Measurements from ENCODE around the gene PUS7L.
A peak's percentile ranks its signal among the peaks of the same experiment; 100 is the strongest.
"Not testable (repeated sequence)": the region's sequence is repeated elsewhere in the genome, so short reads cannot be mapped to it uniquely, and the experiment has no call there.

Gene PUS7L, protein sequence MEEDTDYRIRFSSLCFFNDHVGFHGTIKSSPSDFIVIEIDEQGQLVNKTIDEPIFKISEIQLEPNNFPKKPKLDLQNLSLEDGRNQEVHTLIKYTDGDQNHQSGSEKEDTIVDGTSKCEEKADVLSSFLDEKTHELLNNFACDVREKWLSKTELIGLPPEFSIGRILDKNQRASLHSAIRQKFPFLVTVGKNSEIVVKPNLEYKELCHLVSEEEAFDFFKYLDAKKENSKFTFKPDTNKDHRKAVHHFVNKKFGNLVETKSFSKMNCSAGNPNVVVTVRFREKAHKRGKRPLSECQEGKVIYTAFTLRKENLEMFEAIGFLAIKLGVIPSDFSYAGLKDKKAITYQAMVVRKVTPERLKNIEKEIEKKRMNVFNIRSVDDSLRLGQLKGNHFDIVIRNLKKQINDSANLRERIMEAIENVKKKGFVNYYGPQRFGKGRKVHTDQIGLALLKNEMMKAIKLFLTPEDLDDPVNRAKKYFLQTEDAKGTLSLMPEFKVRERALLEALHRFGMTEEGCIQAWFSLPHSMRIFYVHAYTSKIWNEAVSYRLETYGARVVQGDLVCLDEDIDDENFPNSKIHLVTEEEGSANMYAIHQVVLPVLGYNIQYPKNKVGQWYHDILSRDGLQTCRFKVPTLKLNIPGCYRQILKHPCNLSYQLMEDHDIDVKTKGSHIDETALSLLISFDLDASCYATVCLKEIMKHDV

DNA sequence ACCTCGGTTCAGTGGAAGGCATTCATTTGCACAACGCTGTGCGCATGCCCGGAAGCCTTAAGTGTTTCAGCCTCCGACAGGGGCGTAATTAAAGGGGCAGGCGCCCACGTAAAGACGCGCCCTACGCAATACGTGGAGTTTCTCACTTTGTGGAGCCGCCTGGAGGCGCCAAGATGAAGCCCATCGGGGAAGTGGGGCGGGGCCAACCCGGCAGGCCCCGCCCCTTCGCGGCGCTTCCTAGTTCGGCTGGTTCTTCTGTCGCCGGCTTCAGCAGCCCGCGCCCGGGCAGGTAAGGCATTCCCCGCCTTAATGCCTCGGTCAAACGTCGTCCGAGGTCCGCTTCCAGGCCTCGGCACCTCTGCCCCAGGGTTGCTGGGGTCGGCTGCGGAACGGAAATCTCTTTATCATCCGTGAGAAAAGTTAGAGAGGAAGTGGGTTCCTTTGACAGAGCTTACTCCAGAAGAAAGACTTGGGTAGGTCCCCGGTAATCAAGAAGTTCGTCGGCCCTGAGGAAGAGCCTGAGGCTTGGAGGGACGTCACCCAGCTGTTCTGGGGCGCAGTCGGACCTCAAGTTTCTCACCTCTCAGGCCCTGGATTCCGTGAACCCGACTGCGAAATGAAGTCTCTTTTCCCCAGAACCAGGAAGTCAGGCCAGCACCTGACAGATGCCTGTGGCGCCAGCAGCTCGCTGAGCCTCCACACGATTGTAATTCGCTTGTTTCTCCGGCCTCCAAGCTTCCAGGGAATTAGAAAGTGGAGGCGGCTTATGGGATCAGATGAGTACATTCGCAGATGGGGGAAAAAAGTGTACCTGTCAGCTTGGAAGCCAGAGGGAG lies at the start of gene PUS7L, which contains the start of gene IRAK4:
Gene PUS7L, minus strand, starts transcription at position 63 of the 836 bp plus-strand sequence. CDS start 3,545 bp downstream, outside the sequence.
Gene IRAK4, plus strand, starts transcription at position 224 of the 836 bp plus-strand sequence. CDS start 9,161 bp downstream, outside the sequence.
- DNase-seq (ENCODE audit: low read depth, low spot score) = peak; percentile 95

DNA sequence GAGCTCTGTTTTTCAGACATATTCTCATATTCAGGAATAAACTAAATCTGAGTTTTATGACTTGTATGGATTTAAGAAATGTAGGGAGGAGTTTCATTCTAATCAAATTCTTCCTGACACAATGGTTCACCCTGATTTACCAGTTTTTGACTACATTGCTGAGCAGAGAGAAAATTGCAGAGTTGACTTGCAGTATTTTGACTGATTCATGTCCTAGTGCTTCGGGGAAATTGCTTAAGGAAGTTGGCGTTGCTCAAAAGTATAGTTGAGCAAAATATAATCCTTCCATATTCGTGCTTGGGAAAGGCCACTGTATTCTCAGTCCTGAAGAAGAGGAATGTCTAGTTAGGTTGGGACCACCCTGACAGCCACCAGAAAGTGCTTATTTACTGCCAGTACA lies 48.8 kb upstream of the PUS7L start:
- no peak for DNase-seq (ENCODE audit: low read depth, low spot score)

DNA sequence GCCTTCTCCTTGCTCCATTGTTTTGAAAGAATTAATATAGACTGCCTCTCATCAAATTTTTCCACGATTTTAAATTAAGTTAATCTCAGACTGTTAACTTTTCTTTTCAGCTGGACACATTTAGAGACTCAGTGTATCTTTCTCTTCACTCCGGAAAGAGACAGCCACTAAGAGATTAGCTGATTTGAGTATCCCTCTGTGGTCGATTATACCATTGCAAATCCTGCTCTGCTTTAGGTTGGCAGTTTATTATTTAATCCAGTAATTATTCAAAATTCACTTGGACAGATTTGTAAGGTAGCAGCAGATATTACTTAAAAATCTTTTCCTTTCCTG lies 48.1 kb upstream of the PUS7L start:
- DNase-seq (ENCODE audit: low read depth, low spot score) = no peak

DNA sequence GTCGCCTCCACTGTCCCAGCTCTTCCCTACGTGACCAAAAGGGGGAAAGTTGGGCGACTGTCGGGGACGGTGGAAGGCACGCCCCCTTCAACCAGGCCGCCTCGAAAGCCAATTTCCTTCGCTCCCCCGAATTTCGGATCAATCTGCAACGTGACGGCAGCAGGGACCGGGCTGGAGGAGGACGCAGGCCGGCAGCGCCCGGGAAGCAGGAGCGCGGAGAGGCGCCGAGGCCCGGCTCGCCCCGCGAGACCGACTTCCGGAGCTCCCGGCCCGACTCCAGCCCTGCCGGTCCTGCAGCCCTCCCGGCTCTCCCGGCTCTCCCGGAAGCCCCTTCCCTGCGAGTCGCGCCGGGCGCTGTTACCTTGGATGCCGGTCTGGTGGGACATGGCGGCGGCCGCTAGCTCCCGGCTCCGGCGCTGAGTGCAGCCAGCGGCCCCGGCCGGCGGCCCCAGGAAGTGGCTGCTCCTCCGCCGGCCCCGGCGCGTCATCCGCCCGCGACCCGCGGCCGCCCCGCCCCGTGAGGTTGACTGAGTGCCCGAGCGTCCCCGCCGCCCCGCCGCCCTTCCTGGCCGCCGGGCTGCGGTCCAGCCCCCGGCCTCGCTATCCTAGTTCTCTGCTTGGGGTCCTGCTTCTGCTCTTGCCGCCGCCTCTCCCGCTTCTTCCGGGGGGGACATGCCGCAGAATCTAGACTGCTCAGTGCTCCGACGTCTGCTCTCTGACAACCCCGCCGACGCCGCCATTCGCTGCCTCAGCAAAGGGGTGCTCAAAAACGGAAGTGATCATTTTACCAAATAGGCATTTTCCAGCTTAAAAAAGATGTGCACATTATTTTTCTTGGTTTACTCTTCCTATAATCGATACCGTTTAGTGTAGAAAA lies 47.5 kb upstream of the PUS7L start, which contains the start of gene TWF1:
Gene TWF1, minus strand, starts transcription at position 458 of the 877 bp plus-strand sequence. Its CDS starts 72 bp downstream, at position 386.
- peak; percentile 43 for DNase-seq (ENCODE audit: low read depth, low spot score)

DNA sequence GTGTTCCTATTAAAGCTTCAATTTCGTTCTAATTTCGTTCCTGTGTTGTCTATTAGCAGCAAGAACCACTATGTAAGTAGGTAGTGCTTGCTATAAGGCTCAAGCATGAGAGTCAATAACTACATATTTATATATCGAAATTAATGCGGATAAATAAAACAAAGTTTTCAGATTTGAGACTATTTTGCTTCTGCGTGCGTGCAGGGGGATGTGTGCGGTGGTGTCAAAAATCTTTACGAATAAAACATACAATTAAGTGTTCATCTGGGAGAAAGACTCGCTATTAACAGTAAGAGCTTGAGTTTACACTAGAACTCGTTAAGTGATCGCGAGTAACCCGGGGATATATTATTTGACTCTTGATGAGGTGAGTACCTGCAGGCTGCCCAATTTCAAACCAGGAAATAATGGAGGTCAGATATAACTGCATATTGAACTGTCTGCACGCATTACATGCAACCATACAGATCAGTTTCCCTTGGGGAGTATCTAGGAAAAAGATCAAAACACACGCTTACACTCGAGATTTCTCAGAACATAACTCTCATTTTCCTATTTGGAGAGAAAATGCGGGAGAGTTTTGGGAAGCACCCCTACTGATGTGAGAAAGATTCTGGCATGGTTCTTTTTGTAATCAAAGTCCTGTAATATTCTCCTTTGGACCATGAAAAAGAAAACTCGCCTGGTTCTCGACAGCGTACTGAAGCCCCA lies 46.7 kb upstream of the PUS7L start:
- DNase-seq (ENCODE audit: low read depth, low spot score) = no peak

DNA sequence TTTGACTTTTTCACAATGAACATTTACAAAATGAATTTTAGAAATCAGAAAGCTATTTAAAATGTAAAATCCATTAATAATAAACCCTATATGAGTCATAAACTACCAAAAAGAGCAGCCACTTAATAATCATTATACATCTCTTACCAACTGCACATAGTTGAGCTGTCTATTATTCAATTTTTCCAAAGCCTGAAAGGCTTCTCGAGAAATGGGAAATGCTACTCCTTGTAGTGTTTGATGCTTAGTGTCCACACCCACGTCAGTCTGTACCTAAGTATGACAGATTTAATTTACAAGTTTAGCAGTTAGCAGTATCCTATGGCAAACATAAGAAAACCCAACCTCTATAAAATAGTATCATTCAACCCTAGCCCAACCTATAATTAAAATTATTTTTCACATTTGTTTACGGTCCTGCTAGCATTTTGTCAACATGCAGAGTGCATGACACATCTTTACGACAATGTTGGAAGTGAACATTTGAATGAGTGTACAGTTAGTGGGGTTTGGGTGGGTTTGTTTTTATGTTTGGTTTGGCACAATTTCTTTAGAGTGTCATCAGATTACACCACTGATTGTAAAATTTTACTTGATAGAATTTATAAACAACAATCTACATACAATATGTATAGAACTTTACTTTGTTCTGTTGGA lies 39.1 kb upstream of the PUS7L start:
- no peak for DNase-seq (ENCODE audit: low read depth, low spot score)

DNA sequence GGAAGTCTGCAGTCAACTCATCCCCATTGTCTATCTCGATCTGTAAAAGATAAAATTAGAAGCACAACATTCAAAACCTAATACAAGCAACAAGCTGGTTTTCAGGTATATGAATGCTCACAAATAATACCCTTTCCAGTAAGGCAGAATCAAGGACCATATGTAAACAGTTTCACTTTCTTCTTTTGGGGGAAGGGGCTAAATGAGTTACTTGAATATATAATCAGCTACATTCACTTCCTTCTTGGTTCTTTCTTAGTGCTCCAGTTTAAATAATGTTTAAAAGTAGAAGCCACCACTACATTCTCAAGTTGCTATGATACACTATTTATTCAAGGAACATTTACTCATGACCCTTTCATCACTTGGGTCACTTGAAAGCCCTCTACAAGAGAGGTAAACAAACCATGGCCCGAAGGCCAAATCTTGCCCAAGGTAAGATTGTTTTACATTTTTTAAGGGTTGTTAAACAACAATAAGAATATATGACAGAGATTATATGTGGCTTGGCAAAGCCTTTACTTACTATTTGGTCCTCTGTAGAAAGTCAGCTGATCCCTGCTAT lies 37.2 kb upstream of the PUS7L start:
- DNase-seq (ENCODE audit: low read depth, low spot score) = no peak

DNA sequence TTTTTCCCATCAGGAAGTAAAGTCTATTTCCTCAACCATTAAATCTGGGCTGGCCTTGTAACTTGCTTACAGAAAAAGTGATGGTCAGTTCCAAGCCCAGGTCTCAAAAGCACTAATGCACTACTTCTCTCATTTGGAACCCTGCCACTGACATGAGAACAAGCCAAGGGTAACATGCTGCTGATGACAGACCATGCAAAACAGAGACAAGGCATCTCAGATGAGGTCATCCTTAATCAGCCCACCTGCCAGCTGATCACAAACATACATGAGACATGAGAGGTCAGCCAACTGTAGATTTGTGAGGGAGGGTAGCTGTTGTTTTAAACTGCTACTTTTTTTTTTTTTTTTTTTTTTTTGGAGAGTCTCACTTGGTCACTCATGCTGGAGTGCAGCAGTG lies 31.4 kb upstream of the PUS7L start:
- no peak for DNase-seq (ENCODE audit: low read depth, low spot score)

DNA sequence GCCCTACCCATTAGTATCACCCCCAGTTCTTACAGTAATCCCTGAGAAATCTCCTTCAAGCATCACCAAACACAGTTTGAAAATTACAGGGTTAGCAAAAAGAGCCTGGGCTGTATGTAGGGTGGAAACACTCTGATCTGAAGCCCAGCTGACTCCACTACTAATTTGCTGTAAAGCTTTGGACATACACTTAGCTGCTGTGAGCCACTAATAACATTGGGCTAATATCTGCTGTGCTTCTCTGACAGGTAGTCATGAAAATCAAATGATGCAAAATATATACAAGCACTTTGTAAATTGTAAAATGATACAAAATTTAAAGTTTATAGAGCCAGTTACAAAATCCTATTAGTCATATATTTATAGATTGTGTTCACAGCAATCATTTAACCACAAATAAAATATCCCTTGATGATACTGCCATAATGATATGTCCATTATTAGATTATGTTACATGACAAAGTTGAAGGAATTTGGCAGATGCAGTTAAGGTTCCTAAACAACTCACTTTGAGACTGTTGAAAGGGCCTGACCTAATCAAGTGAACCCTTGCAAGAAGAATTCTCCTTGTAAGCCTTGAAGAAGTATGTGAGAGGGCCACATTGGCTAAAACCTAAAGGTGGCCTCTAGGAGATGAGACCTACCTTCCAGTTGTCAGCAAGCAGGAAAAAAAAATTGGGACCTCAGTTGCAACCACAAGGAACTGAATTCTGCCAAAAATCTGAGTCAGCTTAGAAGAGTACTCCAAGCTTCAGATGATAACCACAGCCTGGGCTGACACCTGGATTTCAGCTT lies 28.5 kb upstream of the PUS7L start:
- no peak for DNase-seq (ENCODE audit: low read depth, low spot score)

DNA sequence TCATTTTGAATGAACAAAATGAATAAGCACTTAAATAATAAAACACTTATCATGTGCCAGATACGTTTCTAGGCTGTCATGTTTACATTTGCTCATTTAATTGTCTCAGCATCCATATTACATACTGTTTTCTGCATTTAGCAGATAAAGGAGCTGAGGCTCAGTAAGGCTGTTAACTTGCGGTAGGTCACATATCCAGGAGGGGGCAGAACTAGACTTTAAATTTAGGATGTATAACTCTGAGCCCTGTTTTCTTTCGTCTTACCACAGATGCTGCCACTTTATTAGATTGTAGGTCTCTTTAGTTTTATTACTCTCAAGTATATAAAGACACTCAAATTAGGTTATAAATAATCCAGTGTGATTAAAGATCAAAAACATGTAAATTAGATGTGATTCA lies 17.9 kb upstream of the PUS7L start:
- no peak for DNase-seq (ENCODE audit: low read depth, low spot score)

DNA sequence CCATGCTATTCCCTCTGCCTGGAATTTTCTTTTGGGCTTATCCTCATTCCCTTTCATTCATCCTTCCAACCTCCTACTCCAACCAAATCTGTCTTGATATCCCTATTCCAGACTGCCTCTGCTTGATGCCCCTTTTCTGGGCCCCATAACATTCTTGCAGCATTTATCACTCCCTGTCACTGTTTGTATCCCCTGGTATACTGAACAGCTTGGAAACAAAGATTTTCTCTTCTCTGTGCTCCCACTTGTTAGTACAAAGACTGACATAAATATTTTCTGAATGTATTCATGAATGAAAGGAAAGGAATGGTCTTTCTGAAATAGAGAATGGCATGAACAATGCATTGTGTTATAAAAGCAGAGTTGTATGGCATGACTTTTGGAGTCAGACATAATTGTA lies 7.7 kb upstream of the PUS7L start:
- DNase-seq (ENCODE audit: low read depth, low spot score) = no peak

DNA sequence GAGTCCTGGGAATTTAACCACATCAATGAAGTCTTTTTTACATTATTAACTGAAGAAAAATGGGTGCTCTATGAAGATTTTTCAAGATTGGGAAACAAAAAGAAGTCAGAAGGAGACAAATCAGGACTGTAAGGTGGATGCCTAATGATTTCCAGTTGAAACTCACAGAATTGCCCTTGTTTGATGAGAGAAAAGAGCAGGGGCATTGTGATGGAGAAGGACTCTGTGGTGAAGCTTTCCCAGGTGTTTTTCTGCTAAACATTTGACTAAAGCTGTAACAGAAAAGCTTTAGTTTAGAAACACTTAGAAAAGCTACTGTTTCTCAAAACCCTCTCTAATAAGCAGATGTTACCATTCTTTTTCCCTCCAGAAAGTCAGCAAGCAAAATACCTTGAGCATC lies 5.9 kb upstream of the PUS7L start:
- no peak for DNase-seq (ENCODE audit: low read depth, low spot score)

DNA sequence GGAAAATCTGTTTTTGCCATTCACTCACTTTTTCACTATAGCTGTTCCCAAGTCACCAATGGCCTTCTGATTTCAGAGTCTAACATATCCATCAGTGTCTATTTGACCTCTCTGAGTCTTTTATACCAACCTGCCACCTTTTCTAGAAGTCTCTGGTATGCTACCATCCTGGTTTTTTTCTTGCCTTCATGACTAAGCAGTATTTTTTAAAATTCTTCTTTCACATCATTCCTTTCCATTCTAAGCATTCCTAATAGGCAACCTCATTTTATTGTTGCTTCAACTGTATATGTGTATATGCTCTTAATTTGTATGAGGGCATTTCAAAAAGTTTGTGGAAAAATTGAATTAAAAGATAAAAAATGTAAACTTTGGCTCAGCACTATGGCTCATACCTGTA lies 5.2 kb upstream of the PUS7L start:
- no peak for DNase-seq (ENCODE audit: low read depth, low spot score)

DNA sequence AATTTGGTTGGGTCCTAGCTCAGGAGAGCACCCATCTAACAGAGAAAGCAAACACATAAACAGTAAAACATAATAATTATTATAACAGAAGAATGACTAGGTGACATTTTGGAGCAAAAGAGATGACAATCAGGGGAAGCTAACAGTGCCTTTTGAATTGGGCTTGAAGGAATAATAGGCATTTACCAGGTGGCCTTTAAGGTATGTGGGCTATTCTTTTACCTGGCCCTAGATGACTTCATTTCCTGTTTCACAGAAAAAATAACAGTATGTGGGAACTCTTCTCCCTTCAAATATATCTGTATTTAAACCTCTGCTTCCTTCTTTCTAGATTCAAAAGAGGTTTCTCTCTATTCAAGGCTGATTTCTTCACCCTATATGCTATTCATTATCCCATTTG lies 4.0 kb upstream of the PUS7L start:
- no peak for DNase-seq (ENCODE audit: low read depth, low spot score)

DNA sequence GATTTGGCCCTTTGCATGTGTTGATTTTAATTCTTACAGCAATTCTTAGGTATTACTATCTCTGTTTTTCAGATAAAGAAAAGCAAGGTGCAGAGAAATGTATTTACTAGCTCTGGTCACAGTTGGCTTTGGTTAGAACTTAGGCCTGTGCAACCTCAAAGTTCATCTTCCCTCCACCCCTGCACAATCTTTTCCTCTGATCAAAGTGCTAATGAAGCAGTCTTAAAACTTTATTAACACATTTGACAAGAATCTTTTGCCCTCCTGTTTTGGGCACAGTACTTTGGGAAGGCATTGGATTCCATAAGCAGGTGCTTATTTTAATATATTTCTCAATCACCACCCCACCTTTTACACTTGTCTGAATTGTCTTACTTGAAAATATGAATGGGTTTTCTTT lies 2.9 kb upstream of the PUS7L start:
- DNase-seq (ENCODE audit: low read depth, low spot score) = no peak

DNA sequence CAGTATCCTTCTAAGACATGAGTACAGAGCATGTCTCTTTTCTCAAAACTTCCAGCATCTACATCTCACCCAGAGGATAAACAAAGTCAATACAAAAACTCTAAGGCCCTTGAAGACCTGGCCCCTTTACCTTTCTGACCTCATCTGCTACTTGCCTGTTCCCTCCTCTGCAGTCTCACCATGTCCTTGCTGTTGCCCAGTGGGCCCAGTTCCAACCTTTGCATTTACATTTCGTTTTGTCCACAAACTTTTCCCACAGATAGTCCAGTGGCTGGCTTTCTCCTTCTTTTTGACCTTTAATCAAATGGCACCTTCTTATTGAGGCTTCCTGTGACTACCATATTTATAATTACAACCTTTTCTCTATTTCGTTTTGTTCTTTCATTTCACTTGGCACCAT lies 1.8 kb upstream of the PUS7L start:
- no peak for DNase-seq (ENCODE audit: low read depth, low spot score)

DNA sequence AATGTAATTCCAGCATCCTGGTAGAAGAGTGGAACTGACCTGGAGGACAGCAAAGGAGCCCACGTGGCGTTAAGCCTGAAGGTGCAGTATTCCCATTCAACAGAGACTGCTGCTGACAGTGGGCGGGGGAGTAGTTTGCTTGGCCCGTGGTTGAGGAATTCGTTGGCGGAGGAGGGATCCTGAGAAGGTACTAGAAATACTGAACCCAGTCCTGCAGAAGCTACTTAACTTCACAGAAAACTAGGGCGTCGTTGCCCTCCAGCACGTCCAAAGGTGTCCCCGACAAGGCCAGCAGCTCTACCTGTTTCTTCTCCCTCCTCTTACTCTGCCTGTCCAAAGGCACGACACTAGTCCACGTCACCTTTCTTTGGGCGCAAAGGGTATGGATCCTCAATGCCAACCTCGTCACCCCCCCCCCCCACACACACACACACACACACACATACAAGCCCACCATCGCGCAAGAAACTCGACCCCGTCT lies 303 bp downstream of the PUS7L start:
- DNase-seq (ENCODE audit: low read depth, low spot score) = no peak

DNA sequence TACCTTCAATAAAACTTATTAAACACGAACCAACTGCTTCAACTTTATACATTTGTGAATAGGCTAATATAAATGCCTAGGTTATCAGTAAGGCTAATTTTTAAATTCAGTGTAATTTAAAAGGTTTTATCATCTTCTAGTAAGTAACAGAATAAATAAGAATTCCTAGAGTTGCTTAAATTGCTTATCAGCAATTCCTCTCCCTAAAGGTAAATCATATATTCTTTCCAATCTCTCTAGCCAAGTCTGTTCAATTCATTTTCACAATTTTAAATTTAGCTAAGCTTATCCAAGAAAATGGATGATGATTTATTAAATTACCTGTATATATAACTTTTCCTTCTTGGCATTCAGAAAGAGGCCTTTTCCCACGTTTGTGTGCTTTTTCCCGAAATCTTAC lies 4.6 kb downstream of the PUS7L start:
- no peak for DNase-seq (ENCODE audit: low read depth, low spot score)

DNA sequence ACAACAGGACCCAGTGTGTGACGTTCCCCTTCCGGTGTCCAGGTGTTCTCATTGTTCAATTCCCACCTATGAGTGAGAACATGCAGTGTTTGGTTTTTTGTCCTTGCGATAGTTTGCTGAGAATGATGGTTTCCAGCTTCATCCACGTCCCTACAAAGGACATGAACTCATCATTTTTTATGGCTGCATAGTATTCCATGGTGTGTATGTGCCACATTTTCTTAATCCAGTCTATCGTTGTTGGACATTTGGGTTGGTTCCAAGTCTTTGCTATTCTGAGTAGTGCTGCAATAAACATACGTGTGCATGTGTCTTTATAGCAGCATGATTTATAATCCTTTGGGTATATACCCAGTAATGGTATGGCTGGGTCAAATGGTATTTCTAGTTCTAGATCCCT lies 7.2 kb downstream of the PUS7L start:
- DNase-seq (ENCODE audit: low read depth, low spot score) = not testable (repeated sequence)
